ENCODE results near the gene AJUBA. TPM values are rescaled to one million over a fixed set of nuclear protein-coding genes. Genes with fewer than 3 reads are reported as not detected.
"Not testable (repeated sequence)": the region's sequence is repeated elsewhere in the genome, so short reads cannot be mapped to it uniquely, and the experiment has no call there.

AJUBA gene
- total RNA-seq, 1 donor from 2014 or later: 33.1 TPM

- TF ChIP-seq CTCF (conservative IDR thresholded peaks at IDR 0.05): no peak
- peak overlapping the region; percentile 31 for H3K4me3 Mint-ChIP-seq
- no peaks in the 10 kb centered on the region for H3K9me3 Mint-ChIP-seq
- peaks cover 17% of the 10 kb centered on the region for H3K4me1 Mint-ChIP-seq
- H3K27ac Mint-ChIP-seq (ENCODE audit: unreplicated experiment): no peak overlapping the region
- H3K27me3 Mint-ChIP-seq (ENCODE audit: low read depth): no peaks in the 10 kb centered on the region
- DNase-seq (ENCODE audit: low read depth, low spot score): no peak
- H3K36me3 Mint-ChIP-seq (ENCODE audit: low read depth): peaks cover 4% of the 10 kb centered on the region
Measured at GRCh38 chr14:22952418-22952817, 29.9 kb downstream of the AJUBA start.

GRCh38 chr14:22951795-22952194 is 30.6 kb downstream of the AJUBA start:
- not testable (repeated sequence) for H3K9me3 Mint-ChIP-seq; H3K27ac Mint-ChIP-seq (ENCODE audit: unreplicated experiment); H3K27me3 Mint-ChIP-seq (ENCODE audit: low read depth); DNase-seq (ENCODE audit: low read depth, low spot score); H3K36me3 Mint-ChIP-seq (ENCODE audit: low read depth); H3K4me3 Mint-ChIP-seq
- peaks cover 17% of the 10 kb centered on the region for H3K4me1 Mint-ChIP-seq

GRCh38 chr14:22945642-22946041 is 36.7 kb downstream of the AJUBA start:
- H3K27me3 Mint-ChIP-seq (ENCODE audit: low read depth): no peaks in the 10 kb centered on the region
- no peak overlapping the region for H3K4me3 Mint-ChIP-seq
- no peaks in the 10 kb centered on the region for H3K9me3 Mint-ChIP-seq
- no peak overlapping the region for H3K27ac Mint-ChIP-seq (ENCODE audit: unreplicated experiment)
- no peaks in the 10 kb centered on the region for H3K4me1 Mint-ChIP-seq
- DNase-seq (ENCODE audit: low read depth, low spot score): no peak
- TF ChIP-seq CTCF (conservative IDR thresholded peaks at IDR 0.05): no peak
- peaks cover 11% of the 10 kb centered on the region for H3K36me3 Mint-ChIP-seq (ENCODE audit: low read depth)

DNA sequence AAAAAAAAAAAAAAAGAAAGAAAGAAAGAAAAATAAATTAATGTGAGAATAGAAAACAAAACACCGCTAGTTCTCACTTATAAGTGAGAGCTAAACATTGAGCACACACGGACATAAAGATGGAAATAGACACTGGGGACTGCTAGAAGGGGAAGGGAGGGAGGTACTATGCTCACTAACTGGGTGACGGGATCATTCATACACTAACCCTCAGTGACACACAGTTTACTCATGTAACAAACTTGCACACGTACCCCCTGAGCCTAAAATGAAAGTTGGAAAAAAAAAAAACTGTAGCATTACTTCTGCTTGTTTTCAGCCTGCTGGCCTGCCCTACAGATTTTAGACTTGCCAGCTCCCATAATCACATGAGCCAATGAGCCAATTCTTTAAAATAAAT is 42.7 kb downstream of the AJUBA start:
- no peak overlapping the region for H3K4me3 Mint-ChIP-seq
- DNase-seq (ENCODE audit: low read depth, low spot score): no peak
- H3K27me3 Mint-ChIP-seq (ENCODE audit: low read depth): no peaks in the 10 kb centered on the region
- TF ChIP-seq CTCF (conservative IDR thresholded peaks at IDR 0.05): no peak
- H3K27ac Mint-ChIP-seq (ENCODE audit: unreplicated experiment): no peak overlapping the region
- H3K4me1 Mint-ChIP-seq: no peaks in the 10 kb centered on the region
- peaks cover 12% of the 10 kb centered on the region for H3K36me3 Mint-ChIP-seq (ENCODE audit: low read depth)
- H3K9me3 Mint-ChIP-seq: no peaks in the 10 kb centered on the region

DNA sequence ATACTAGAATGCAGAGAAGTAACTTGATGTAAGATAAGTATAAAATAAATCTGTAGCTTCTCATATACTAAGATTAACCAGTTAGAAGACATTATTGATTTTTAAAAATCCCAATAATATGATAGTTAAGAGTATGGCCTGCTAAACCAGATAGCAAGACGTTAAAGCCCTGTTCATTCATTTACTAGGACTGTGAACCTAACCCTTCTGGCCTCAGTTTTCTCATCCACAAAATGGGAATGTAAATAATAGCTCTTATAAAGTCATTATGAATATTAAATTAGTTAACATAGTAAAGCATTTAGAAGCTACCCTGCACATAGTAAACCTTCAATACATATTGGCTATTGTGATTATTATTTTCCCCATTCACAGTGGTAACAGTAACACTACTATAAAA is 47.2 kb downstream of the AJUBA start:
- Mint-ChIP-seq H3K4me3 (no peak overlapping the region), H3K27ac (ENCODE audit: unreplicated experiment) (no peak overlapping the region), H3K9me3 (no peaks in the 10 kb centered on the region), H3K27me3 (ENCODE audit: low read depth) (no peaks in the 10 kb centered on the region), H3K4me1 (no peaks in the 10 kb centered on the region), H3K36me3 (ENCODE audit: low read depth) (peaks cover 3% of the 10 kb centered on the region)
- no peak for DNase-seq (ENCODE audit: low read depth, low spot score)
- no peak for TF ChIP-seq CTCF (conservative IDR thresholded peaks at IDR 0.05)

DNA sequence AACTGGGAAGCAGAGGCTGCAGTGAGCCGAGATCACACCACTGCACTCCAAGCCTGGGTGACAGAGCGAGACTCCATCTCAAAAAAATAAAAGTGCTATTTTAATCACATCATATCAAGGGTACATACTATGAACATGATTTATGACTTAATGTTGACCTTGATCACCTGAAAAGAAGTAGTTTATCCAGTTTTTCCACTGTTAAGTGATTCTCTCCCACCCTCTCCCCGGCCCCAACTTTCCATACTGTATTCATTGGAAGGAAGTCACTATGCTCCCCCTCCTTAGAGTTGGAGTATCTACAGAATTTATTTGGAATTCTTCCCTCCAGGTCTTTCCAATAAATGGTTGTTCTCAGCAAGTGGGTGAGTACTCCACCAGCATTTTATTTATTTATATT is 50.2 kb downstream of the AJUBA start:
- no peaks in the 10 kb centered on the region for H3K4me1 Mint-ChIP-seq
- H3K36me3 Mint-ChIP-seq (ENCODE audit: low read depth): no peaks in the 10 kb centered on the region
- H3K4me3 Mint-ChIP-seq: no peak overlapping the region
- H3K9me3 Mint-ChIP-seq: no peaks in the 10 kb centered on the region
- H3K27me3 Mint-ChIP-seq (ENCODE audit: low read depth): no peaks in the 10 kb centered on the region
- H3K27ac Mint-ChIP-seq (ENCODE audit: unreplicated experiment): no peak overlapping the region
- DNase-seq (ENCODE audit: low read depth, low spot score): no peak
- no peak for TF ChIP-seq CTCF (conservative IDR thresholded peaks at IDR 0.05)

Measured in neural crest cell (in vitro differentiated cells).